ENCODE data around the gene DNAH10. TPM values are rescaled to one million over a fixed set of nuclear protein-coding genes. Genes with fewer than 3 reads are reported as not detected.
A peak's percentile ranks its signal among the peaks of the same experiment; 100 is the strongest.

Gene DNAH10
- total and polyA plus RNA-seq, 2 experiments from 2014 or later = 0.22 to 0.60 TPM

DNA sequence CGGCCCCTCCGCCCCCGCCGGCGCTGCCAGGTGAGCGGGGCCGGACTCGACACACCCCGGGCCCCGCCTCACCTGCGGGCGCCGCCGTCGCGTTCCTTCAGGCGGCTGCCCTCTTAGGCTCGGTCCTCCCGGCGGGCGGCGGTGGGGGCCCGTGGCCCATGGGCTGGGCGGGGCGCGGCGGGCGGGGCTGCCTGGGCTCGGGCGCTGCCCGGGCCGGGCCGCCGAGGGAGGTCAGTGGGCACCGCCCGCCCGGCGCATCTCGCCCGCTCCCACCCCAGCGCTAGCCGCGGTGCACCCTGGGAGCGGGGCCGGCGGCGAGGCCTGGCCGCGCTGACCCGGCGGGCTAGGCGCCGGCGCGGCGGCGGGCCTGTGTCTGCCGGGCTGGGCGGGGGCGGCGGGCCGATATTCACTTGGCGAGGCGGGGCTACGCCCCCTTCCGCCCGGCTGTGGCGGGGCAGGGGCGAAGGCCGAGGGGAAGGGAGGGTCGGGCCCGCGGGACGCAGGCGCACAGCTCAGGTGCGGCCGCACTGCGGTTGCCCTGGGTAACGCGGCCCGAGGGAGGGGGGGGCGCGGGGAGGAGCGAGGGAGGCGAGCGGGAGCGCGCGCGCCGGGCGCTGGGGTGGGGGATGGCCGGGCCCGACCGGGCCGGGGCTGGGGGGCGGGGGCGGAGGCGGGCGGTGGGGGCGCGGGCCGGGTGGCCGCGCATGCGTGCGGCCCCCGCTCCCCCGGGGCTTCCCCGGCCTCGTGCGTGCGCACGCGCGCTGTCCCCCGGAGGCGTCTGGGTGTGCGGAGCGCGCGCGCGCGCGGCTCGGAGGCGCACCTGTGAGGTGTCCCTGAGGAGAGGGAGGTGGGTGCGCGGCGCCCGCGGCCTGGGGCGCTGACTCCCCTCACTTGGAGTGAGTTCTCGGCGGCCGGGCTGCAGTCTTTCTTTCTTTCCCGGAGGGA is 210.6 kb downstream of the DNAH10 start, which contains the start of the genes CCDC92 and ZNF664:
TSS of gene CCDC92 (minus strand) at position 375 of the 945 bp plus-strand sequence. CDS start 28,526 bp downstream, outside the sequence.
TSS of gene ZNF664 (plus strand) at position 759 of the 945 bp plus-strand sequence. CDS start 38,930 bp downstream, outside the sequence.
- DNase-seq (ENCODE audit: low spot score) = peak; percentile 98
- H3K4me1 ChIP-seq (ENCODE audit: insufficient read depth) = peaks cover 13% of the 10 kb centered on the region
- H3K4me3 ChIP-seq = peak within 1 kb of the TSS; percentile 98
- no peaks in the 10 kb centered on the region for H3K27me3 ChIP-seq
- peak within 1 kb of the TSS; percentile 86 for H3K4me2 ChIP-seq
- peak within 1 kb of the TSS; percentile 99 for H3K27ac ChIP-seq
- H3K36me3 ChIP-seq (replicated peaks; ENCODE audit: insufficient read depth, low read depth) = no peaks in the 10 kb centered on the region
- WGBS (ENCODE audit: low lambda C conversion rate, missing lambda C conversion rate) = 0% methylated on average over 2 of the region's 138 CpGs
- H3K9me3 ChIP-seq (ENCODE audit: low read depth) = no peaks in the 10 kb centered on the region
- peak within 1 kb of the TSS; percentile 95 for H2AFZ ChIP-seq
- TF ChIP-seq, protein P1, sequence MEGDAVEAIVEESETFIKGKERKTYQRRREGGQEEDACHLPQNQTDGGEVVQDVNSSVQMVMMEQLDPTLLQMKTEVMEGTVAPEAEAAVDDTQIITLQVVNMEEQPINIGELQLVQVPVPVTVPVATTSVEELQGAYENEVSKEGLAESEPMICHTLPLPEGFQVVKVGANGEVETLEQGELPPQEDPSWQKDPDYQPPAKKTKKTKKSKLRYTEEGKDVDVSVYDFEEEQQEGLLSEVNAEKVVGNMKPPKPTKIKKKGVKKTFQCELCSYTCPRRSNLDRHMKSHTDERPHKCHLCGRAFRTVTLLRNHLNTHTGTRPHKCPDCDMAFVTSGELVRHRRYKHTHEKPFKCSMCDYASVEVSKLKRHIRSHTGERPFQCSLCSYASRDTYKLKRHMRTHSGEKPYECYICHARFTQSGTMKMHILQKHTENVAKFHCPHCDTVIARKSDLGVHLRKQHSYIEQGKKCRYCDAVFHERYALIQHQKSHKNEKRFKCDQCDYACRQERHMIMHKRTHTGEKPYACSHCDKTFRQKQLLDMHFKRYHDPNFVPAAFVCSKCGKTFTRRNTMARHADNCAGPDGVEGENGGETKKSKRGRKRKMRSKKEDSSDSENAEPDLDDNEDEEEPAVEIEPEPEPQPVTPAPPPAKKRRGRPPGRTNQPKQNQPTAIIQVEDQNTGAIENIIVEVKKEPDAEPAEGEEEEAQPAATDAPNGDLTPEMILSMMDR (IDR thresholded peaks at IDR 0.05; ENCODE audit: poor library complexity) = peak; percentile 33
- TF ChIP-seq EZH2 (IDR thresholded peaks at IDR 0.05; ENCODE audit: borderline replicate concordance) = no peak
- no peaks in the 10 kb centered on the region for H3K9me2 ChIP-seq (replicated peaks; ENCODE audit: insufficient read depth)
- H3K79me2 ChIP-seq = peaks cover 82% of the 10 kb centered on the region
- H4K20me1 ChIP-seq (ENCODE audit: insufficient read depth, poor library complexity, severe bottlenecking) = peaks cover 26% of the 10 kb centered on the region

DNA sequence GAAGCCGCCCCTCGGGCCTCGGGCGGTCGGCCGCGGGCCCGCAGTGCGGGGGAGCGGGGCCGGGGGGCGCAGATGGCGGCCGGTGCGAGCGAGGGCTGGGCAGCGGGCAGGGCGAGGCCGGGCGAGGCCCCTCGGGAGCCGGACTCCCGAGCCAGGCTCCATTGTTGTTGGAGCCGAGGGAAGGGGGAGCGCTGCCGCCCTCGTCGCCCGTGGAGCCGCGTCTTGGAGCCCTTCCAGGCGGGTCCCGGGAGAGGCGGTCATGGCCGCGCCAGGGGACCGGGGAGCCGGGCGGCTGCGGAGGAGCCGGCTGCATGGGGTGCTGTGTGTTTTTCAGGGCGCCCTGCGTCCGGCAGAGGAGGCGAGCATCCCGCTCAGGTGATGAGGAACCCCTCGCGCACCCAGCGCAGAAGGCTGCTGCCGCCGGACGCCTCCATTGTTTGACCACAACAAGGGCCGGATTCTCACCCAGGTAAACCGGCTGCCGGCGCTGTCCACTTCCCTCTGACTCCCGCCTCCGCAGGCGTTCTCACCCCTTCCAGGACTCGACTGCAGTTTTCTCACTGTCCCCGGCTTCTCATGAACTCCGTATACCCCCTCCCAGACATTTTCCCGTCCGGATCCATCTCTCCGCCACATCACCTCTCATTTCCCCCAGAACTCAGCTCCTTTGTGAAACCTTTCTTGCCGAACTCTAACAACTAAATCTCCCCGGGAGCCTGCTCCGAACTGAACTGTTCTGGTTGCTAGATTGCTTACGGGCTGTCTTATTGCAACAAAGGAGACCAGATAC is 211.6 kb downstream of the DNAH10 start:
- DNase-seq (ENCODE audit: low spot score) = peak; percentile 67
- Histone ChIP-seq H3K36me3 (replicated peaks; ENCODE audit: insufficient read depth, low read depth) (no peaks in the 10 kb centered on the region), H3K9me3 (ENCODE audit: low read depth) (no peaks in the 10 kb centered on the region), H3K27me3 (no peaks in the 10 kb centered on the region), H3K27ac (peak overlapping the region; percentile 87), H3K9me2 (replicated peaks; ENCODE audit: insufficient read depth) (no peaks in the 10 kb centered on the region), H3K4me1 (ENCODE audit: insufficient read depth) (peaks cover 13% of the 10 kb centered on the region), H4K20me1 (ENCODE audit: insufficient read depth, poor library complexity, severe bottlenecking) (peaks cover 26% of the 10 kb centered on the region), H2AFZ (peak overlapping the region; percentile 95), H3K79me2 (peaks cover 82% of the 10 kb centered on the region), H3K4me2 (peak overlapping the region; percentile 86), H3K4me3 (peak overlapping the region; percentile 89)
- 1% methylated on average over 28 of the region's 69 CpGs for WGBS (ENCODE audit: low lambda C conversion rate, missing lambda C conversion rate)
- TF ChIP-seq EZH2 (IDR thresholded peaks at IDR 0.05; ENCODE audit: borderline replicate concordance) (no peak), EZH2phosphoT487 (IDR thresholded peaks at IDR 0.05; ENCODE audit: low read depth, severe bottlenecking, unreplicated experiment) (no peak)
- TF ChIP-seq, protein P1 (IDR thresholded peaks at IDR 0.05; ENCODE audit: poor library complexity) = no peak

DNA sequence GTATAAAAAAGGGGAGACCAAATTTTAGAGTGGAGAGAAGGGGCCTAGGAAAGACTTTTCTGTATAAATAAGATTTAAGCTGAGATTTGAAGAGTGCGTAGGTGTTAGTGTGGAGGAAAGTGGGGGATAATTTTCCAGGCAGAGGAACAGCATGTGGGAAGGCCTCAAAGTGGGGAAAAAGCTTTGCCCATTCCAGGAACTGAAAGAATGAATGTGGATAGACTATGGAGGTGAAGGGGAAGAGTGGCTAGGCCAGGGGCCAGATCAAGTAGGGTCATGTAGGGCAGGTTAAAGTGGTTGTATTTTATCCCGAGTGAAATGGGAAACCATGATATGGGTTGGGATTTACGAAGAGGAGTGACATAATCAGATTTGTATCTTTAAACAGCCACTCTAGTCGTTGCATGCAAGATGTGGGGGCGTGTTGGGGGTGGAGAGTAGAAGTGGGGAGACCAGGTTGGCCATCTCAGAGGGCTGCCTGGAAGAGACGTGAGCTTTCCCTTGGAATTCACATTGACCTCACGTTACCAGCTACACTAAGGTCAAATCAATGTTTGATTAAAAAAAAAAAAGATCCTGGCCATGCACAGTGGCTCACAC is 214.2 kb downstream of the DNAH10 start:
- peaks cover 82% of the 10 kb centered on the region for H3K79me2 ChIP-seq
- no peak overlapping the region for H3K27ac ChIP-seq
- no peak overlapping the region for H3K4me2 ChIP-seq
- H3K9me2 ChIP-seq (replicated peaks; ENCODE audit: insufficient read depth) = no peaks in the 10 kb centered on the region
- WGBS (ENCODE audit: low lambda C conversion rate, missing lambda C conversion rate) = 88% methylated on average over 7 of the region's 7 CpGs
- no peak overlapping the region for H2AFZ ChIP-seq
- H3K4me3 ChIP-seq = no peak overlapping the region
- no peak for DNase-seq (ENCODE audit: low spot score)
- TF ChIP-seq EZH2 (IDR thresholded peaks at IDR 0.05; ENCODE audit: borderline replicate concordance) = no peak
- TF ChIP-seq EZH2phosphoT487 (IDR thresholded peaks at IDR 0.05; ENCODE audit: low read depth, severe bottlenecking, unreplicated experiment) = no peak
- TF ChIP-seq, protein P1 (IDR thresholded peaks at IDR 0.05; ENCODE audit: poor library complexity) = no peak
- H3K4me1 ChIP-seq (ENCODE audit: insufficient read depth) = peaks cover 13% of the 10 kb centered on the region
- H3K27me3 ChIP-seq = no peaks in the 10 kb centered on the region
- H3K36me3 ChIP-seq (replicated peaks; ENCODE audit: insufficient read depth, low read depth) = no peaks in the 10 kb centered on the region
- H3K9me3 ChIP-seq (ENCODE audit: low read depth) = no peaks in the 10 kb centered on the region
- peaks cover 18% of the 10 kb centered on the region for H4K20me1 ChIP-seq (ENCODE audit: insufficient read depth, poor library complexity, severe bottlenecking)
